Activated CD4-positive, alpha-beta T cell treated with anti-CD3 and anti-CD28 coated beads for 48 hours (primary cell): ENCODE measurements around the gene GDF11.

Experiments used
- DNase-seq: peaks from one replicate; pipeline ENCODE4 v3.0.0-alpha.2; 2020

Gene GDF11

GRCh38 chr12:55707841-55708694 is 34.9 kb upstream of the GDF11 start, which contains the start of gene ITGA7:
ITGA7 (minus strand) TSS chr12:55707904; CDS start chr12:55707682, 222 bp downstream.
- peak; percentile 67 for DNase-seq

- DNase-seq: no peak
These were observed 34.2 kb upstream of the GDF11 start for GRCh38 chr12:55708695-55709233.

GRCh38 chr12:55711786-55712553 is 31.0 kb upstream of the GDF11 start:
- no peak for DNase-seq

GRCh38 chr12:55712700-55713415 is 30.1 kb upstream of the GDF11 start:
- no peak for DNase-seq

- no peak for DNase-seq
These were observed 29.2 kb upstream of the GDF11 start for GRCh38 chr12:55713721-55714120.

GRCh38 chr12:55715169-55715764 is 27.7 kb upstream of the GDF11 start:
- DNase-seq: no peak

- DNase-seq: peak; percentile 97
These were observed 26.9 kb upstream of the GDF11 start, which contains the start of gene BLOC1S1 for GRCh38 chr12:55715833-55716581. BLOC1S1 (plus strand) TSS chr12:55716046; CDS start chr12:55716052, 6 bp downstream.

GRCh38 chr12:55716582-55716957 is 26.4 kb upstream of the GDF11 start:
- no peak for DNase-seq

GRCh38 chr12:55717011-55718007 is 25.6 kb upstream of the GDF11 start:
- DNase-seq: peak; percentile 53

GRCh38 chr12:55718015-55718414 is 24.9 kb upstream of the GDF11 start:
- no peak for DNase-seq

GRCh38 chr12:55718624-55719275 is 24.2 kb upstream of the GDF11 start:
- no peak for DNase-seq

GRCh38 chr12:55719371-55719770 is 23.6 kb upstream of the GDF11 start:
- DNase-seq: no peak

GRCh38 chr12:55720071-55720564 is 22.8 kb upstream of the GDF11 start, which contains the start of gene RDH5:
RDH5 (plus strand) TSS chr12:55720393; CDS start chr12:55721185, 792 bp downstream.
- no peak for DNase-seq

GRCh38 chr12:55720894-55721444 is 22.0 kb upstream of the GDF11 start:
- DNase-seq: no peak

- no peak for DNase-seq
These were observed 21.2 kb upstream of the GDF11 start for GRCh38 chr12:55721601-55722213.

- no peak for DNase-seq
These were observed 20.0 kb upstream of the GDF11 start for GRCh38 chr12:55722948-55723347.

GRCh38 chr12:55723516-55724225 is 19.3 kb upstream of the GDF11 start:
- no peak for DNase-seq
